Activated gamma-delta T cell treated with Interleukin-2 at 50 U/mL for 16 hours (primary cell): ENCODE data around the gene FANCL.
"Not testable (repeated sequence)": the region's sequence is repeated elsewhere in the genome, so short reads cannot be mapped to it uniquely, and the experiment has no call there.

Source experiments
- DNase-seq: peaks from one replicate; pipeline ENCODE4 v3.0.0-alpha.2; 2020

Gene FANCL

DNA sequence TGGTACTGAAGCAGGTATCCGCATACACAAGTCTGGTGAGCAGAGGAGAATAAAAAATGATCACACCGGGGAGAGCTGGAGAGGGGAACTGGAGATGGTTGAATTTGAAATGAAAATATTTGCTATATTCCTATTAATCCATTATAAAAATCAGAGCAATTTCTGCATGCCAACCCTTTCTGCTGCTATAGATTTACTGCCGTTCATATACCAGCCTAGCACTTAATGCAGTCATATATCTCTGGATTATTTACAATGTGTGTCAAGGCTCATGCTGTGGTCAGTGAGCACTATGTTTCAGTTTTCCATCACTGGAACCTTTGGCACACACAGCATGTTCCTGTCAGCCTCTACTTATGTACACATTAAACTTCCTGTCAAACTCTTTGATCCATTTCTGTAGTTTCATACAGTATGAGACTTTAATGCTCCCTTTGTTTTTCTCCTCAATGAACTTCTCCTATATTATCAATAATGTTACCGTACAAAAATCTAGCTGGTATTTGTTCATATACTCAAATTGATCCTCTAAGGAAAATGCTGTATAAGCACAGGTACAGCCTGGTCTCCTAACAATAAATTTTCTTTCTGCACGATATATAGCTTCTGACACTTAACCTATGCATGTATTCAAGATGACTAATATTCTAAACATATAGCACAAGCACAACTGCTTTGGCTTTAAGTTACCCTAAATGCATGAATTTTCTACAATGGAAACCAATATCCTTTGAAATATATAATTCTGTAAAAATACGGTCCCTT lies 36.7 kb downstream of the FANCL start:
- DNase-seq: no peak

DNA sequence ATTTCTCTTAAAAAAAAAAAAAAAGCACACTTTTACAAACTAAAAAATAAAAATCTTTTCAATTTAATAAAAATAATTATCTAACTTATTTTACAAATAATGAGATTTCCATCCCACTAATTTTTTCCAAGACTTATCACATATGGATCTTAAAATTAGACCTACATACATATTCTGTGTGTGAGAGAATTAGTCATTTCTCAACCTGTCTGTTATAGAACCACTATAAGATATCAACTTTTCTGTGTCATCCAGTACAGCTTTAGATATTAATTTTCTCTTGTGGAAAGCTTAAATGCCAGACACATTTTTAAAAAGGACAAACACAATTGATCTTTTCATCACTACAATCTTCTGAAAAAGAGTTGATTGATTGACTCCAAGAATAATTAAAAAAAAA lies 38.1 kb downstream of the FANCL start:
- no peak for DNase-seq

DNA sequence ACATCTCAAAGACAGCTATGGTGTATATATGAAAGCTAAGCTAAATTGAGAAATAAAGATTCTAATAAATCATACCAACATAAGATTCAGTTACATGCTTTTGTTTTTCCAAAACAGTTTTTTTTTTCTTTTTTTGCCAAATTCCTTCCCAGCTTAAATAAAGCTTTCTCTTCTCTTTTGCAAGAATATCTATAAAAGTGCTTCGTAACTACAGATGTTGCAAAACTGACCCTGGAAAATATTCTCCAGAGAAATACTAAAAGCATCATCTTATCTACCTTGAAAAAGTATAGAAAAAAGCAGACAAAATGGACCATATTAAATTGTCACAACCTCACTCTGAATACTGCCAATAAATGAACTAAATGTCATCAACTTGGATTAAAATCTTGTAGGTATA lies 38.7 kb downstream of the FANCL start:
- no peak for DNase-seq

DNA sequence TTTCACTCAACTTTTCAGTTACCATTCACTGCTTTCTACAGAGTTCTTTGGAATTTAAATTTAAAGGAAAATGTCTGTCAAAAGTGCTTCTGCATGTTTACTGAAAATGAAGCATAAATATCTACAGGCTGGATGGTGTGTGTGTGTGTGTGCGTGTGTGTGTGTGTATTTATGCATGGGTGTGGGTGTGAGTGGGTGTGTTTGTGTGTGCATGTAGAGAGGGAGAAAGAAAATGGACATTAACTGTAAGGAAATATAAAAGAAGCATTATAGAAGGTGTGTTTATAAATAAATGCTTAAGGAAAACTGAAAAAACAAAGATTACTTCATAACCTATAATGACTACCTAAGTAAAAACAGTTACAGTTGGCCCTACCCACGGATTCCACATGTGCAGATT lies 43.2 kb downstream of the FANCL start:
- DNase-seq: no peak

DNA sequence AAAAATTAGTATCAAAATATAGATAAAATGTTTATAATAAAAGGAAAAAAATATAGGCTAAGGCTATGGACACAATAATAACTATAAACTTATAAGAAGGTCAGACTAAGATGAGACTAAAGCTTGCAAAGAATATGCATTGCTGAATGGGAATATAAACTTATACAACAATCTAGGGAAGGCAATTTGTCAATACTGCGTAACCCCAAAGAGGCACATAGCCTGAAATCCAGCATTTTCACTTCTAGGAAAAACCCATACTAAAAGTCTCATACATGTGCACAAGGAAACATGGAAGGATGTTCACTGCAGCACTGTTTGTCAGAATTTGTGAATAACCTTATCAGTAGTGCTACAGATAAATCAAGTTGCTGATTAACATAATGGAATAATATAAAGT lies 45.5 kb downstream of the FANCL start:
- no peak for DNase-seq

DNA sequence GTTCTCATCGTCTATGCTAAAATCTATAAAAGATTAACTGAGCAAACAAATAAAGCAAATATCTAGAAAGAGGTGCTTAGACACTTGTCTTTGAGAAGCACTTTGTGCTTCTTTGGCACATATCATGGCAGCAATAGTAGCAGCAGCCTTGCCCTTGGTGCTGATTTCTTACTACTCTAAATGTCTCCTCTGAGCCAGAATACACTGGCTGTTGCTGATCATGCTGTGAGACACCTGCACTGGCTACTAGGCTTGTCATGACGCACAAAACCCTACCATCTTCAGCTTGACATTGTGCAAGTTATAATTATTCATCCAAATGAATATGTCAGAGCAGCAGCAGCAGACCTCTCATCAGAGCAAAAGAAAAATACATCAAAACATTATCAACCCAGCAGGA lies 46.7 kb downstream of the FANCL start:
- DNase-seq: no peak

DNA sequence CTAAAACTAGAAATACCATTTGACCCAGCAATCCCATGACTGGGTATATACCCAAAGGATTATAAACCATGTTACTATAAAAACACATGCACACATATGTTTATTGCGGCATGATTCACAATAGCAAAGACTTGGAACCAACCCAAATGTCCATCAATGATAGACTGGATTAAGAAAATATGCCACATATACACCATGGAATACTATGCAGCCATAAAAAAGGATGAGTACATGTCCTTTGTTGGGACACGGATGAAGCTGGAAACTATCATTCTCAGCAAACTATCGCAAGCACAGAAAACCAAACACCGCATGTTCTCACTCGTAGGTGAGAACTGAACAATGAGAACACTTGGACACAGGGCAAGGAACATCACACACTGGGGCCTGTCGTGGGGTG lies 54.1 kb downstream of the FANCL start:
- not testable (repeated sequence) for DNase-seq

DNA sequence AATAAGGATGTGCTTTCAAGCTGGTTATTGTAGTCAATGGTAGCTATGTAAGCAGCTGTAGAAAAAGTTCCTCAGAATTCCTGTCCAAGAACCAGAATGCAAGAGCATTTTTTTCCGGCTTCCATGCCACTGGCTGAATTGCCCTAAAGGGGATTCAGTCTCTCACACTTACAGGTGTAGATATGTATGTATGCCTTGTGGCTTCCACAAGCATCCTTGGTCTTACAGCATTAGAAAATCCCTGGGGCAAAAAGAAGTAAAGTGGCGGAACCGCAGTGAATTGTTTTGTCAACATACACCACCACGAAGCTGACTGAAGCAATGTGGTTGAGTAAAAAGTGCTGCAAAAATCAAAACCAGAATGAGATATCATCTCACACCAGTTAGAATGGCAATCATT lies 54.6 kb downstream of the FANCL start:
- no peak for DNase-seq

DNA sequence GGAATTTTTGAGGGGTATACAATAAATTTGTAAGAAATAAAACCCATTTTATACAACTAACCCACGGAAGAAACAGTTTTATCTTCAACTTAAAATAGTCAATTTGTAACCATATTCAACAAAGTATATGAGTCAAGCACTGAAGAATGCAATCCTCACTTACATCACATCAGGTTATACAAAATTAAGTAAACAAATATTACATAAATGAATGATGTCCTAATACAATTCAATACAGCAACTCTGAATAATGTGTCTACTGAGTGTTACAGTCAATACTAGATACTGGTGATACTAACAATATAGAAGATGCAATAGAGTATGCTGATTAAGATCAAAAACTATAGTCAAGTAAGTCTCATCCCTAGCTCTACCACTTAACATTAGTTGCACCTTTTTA lies 58.6 kb downstream of the FANCL start:
- no peak for DNase-seq

DNA sequence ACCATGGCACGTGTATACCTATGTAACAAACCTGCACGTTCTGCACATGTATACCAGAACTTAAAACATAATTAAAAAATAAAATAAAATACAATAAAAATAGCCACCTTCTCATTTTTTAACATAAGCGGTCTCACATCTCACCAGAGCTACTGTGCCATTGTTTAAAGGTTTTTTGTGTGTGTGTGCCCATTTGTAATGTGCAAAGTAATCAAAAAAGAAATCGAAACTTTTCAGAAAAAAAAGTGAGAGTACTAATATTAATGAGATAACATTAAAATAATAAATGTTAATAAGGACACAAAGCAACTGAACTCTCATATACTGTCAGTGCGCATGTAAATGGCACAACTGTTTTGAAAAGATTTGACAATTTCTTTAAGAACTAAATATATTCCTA lies 60.5 kb downstream of the FANCL start:
- DNase-seq: no peak

DNA sequence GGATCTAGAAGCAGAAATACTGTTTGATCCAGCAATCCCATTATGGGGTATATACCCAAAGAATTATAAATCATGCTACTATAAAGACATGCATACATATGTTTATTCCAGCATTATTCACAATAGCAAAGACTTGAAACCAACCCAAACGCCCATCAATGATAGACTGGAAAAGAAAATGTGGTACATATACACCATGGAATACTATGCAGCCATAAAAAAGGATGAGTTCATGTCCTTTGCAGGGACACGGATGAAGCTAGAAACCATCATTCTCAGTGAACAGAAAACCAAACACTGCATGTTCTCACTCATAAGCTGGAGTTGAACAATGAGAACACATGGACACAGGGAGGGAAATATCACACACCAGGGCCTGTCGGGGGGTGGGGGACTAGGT lies 61.0 kb downstream of the FANCL start:
- DNase-seq: not testable (repeated sequence)

DNA sequence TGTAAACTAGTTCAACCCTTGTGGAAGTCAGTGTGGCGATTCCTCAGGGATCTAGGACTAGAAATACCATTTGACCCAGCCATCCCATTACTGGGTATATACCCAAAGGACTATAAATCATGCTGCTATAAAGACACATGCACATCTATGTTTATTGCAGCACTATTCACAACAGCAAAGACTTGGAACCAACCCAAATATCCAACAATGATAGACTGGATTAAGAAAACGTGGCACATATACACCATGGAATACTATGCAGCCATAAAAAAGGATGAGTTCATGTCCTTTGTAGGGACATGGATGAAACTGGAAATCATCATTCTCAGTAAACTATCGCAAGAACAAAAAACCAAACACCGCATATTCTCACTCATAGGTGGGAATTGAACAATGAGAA lies 63.9 kb downstream of the FANCL start:
- not testable (repeated sequence) for DNase-seq

DNA sequence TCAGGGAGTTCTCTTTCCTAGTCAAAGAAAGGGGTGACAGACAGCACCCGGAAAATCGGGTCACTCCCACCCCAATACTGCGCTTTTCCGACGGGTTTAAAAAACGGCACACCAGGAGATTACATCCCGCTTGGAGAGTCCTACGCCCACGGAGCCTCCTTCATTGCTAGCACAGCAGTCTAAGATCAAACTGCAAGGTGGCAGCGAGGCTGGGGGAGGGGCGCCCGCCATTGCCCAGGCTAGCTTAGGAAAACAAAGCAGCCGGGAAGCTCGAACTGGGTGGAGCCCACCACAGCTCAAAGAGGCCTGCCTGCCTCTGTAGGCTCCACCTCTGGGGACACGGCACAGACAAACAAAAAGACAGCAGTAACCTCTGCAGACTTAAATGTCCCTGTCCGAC lies 69.3 kb downstream of the FANCL start:
- not testable (repeated sequence) for DNase-seq

DNA sequence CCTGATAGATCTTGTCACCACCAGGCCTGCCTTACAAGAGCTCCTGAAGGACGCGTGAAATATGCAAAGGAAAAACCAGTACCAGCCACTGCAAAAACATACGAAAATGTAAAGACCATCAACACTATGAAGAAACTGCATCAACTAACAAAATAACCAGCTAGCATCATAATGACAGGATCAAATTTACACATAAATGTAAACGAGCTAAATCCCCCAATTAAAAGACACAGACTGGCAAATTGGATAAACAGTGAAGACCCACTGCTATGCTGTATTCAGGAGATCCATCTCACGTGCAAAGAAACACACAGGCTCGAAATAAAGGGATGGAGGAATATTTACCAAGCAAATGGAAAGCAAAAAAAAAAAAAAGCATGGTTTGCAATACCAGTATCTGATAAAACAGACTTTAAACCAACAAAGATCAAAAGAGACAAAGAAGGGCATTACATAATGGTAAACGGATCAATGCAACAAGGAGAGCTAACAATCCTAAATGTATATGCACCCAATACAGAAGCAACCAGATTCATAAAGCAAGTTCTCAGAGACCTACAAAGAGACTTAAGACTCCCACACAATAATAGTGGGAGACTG lies 70.7 kb downstream of the FANCL start:
- DNase-seq: not testable (repeated sequence)

DNA sequence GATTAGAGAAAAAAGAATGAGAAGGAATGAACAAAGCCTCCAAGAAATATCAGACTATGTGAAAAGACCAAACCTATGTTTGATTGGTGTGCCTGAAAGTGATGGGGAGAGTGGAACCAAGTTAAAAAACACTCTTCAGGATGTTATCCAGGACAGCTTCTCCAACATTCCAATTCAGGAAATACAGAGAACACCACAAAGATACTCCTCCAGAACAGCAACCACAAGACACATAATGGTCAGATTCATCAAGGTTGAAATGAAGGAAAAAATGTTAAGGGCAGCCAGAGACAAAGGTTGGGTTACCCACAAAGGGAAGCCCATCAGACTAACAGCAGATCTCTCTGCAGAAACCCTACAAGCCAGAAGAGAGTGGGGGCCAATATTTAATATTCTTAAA lies 71.3 kb downstream of the FANCL start:
- DNase-seq: not testable (repeated sequence)

DNA sequence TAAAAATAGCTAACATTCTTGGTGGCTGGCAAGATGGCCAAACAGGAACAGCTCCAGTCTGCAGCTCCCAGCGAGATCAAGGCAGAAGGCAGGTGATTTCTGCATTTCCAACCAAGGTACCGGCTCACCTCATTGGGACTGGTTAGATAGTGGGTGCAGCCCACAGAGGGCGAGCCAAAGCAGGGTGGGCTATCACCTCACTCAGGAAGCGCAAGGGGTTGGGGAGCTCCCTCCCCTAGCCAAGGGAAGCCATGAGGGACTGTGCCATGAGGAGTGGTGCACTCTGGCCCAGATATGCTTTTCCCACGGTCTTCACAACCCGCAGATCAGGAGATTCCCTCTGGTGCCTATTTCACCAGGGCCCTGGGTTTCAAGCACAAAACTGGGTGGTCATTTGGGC lies 73.0 kb downstream of the FANCL start:
- DNase-seq: not testable (repeated sequence)

DNA sequence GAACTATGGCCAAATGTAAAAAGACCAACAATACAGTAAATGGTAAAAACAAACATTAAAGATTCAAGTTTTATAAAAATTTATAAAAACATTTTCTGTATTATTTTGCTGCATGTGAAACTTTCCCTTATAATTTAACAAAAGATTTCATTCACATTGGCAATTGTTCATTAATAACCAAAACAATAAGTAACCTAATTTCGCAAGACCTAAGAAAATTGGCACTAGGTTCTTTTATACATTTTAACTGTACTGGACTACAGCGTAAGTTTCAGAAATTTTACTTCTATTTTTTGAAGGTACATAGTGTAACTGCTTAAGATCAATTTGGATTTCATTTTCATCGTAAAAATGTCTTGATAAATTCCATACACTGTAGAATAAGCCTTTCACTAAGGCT lies 77.2 kb downstream of the FANCL start:
- no peak for DNase-seq

DNA sequence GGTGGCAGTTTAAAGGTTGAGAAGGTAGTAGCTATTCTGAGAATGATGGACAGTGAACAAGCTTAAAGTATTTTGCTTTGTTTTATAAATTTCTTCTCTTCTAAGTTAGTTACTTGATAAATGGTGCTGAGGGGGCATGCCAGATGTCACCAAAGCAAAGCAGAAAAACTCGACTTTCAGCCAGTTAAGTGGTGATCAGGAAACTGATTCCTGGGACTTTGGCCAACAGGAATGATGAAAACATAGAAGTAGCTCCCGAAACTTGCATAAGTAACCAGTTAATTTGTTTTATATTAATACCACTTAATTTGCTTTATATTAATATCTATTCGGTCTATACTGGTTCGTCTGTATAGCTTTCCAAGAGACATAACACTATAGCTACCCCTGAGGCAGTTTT lies 82.6 kb downstream of the FANCL start:
- no peak for DNase-seq

DNA sequence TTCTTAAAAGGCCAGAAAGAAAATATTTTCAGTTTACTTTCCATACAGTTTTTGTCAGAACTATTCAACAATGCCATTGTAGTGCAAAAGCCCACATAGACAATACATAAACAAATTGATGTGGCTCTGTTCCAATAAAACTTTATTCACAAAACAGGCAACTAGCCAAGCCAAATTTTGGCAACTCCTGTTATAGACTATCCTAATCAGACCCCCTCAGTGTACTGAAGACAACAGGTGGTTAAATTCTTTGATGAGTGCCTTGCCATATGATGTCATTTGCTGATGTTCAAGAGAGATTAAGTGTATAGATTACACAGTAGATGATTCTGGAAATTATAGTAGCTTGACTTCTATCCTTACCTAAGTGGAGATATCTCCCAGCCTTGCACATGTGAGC lies 83.4 kb downstream of the FANCL start:
- DNase-seq: no peak

DNA sequence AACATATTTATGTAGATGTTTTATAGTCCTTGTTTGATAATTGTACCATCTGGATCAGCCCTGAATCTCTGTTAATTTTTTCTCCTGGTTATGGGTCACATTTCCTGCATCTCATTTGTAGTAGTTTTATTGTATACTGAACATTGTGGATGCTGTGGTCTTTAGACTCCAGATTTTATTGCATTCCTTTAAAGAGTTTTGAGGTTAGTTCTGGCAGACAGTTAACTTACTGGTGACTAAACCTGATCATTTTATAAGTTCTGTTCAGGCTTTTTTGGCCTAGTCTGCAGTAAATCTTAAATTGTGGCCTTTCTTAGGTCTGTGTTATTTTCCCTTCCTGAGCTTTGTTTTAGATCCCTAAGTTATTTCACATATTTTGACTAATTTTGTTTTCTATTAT lies 84.3 kb downstream of the FANCL start:
- no peak for DNase-seq

DNA sequence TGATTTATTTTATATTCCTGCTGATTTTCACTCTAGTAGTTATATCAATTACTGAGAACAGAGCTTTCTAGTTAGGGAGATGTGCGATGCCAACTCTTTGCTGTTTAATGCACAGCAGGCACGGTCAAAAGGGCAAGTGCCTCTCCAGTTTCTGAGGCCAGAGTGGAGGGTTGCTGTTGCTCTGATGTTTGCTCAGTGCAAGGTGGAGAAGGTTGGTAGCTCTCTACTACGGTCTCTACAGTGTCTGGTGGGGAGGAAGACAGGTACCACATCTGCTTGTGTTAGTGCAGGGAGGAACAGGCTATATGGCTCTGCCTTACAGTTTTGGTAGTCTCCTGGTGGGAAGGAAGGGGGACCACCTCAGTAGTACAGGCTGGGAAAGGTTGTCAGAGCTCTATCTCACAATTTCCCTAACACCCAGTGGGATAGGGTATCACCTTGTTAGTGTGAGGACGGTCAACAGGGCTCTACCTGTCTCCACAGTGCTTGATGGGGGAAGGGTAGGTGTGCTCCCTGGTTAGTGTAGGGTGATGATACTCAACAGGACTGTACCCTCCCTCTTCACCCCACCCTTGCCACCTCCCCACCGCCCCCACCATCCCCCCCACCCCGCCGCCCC lies 85.9 kb downstream of the FANCL start:
- no peak for DNase-seq

DNA sequence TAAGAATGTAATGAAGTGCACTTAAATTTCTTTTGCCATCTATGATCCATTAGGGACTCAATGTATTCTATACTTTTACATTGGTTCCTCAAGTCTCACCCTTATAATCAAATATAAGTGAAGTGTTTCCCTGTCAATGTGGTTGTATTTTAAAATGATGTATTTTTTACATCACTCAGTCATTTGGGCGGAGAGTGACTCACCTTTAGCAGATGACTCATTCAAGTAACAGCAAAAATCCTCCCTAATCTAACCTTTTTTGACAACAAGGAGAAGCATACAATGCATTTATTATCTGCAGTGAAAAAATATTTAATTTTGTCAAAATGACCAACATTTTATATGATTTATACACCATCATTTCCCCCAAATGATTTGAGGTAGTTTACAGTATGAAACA lies 94.4 kb downstream of the FANCL start:
- no peak for DNase-seq

DNA sequence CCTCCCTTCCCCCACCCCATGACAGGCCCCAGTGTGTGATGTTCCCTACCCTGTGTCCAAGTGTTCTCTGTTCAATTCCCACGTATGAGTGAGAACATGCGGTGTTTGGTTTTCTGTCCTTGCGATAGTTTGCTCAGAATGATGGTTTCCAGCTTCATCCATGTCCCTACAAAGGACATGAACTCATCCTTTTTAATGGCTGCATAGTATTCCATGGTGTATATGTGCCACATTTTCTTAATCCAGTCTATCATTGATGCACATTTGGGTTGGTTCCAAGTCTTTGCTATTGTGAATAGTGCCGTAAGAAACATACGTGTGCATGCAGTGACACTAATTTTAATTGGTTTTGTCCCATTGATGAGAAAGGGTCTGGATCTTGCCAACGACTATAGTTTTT lies 95.4 kb downstream of the FANCL start:
- DNase-seq: not testable (repeated sequence)

DNA sequence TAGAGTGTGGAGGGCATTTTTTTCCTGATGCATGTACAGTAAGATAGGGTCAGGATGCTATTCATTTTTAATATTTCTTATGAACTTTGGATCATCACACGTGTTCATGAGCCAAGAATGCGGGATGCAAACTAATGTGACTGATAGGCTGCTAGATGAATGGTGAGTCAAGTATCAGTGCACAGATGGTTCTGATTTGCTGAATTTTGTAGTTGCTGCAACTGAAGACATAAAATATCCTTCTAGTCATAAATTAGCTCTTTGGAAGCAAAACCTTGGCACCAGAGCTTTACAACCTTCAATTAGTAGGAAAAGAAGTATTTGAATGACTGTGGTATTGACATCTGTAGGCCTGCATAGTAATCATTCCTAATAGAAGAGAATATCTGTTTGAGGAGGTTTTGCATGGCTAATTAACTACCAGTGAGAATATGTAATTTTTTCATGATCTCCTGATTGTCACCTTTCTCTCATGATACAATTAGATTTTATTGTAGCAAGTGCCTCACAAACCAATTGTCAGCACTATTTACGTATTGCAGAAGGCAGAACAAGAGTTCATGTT lies 100.5 kb downstream of the FANCL start:
- no peak for DNase-seq
